K562 (cell line): ENCODE results near the gene ZNF284. TPM values are rescaled to one million over a fixed set of nuclear protein-coding genes. Genes with fewer than 3 reads are reported as not detected.

ENCODE experiments used
- ARNT ChIP-seq, 2 experiments: fragments of 450-650 bp; IDR thresholded peaks; 2 replicates each; pipeline ENCODE4 v1.6.1; 2016; ENCODE audit warnings: mild to moderate bottlenecking in 1 of 2
- CREB1 ChIP-seq, 2 experiments: sonication (generic) in 1 of 2; formaldehyde crosslinking in 1 of 2; IDR thresholded peaks; 2 replicates each; pipeline versions ENCODE4 v1.6.1 to v1.8.0; 2012 to 2022; ENCODE audit warnings: inconsistent platforms in 1 of 2, mild to moderate bottlenecking in 1 of 2, missing genetic modification reagents in 1 of 2, moderate library complexity in 1 of 2
- EGR1 ChIP-seq: fragments of 450-650 bp; conservative IDR thresholded peaks from 2 replicates; pipeline ENCODE4 v1.6.1; 2017; ENCODE audit warnings: mild to moderate bottlenecking
- KLF6 ChIP-seq: fragments of 250-450 bp; sonication (Bioruptor Pico); IDR thresholded peaks from 2 replicates; pipeline ENCODE4 v1.4.0; 2020; ENCODE audit warnings: mild to moderate bottlenecking, moderate library complexity, borderline replicate concordance
- L3MBTL2 ChIP-seq: fragments of 450-650 bp; IDR thresholded peaks from 2 replicates; pipeline ENCODE4 v1.6.1; 2016; ENCODE audit warnings: mild to moderate bottlenecking, moderate library complexity
- MAZ ChIP-seq, 2 experiments: fragments of 450-650 bp in 1 of 2; sonication (generic) in 1 of 2; formaldehyde crosslinking; IDR thresholded peaks in 1 of 2; conservative IDR thresholded peaks in 1 of 2; 2 replicates each; pipeline versions ENCODE4 v1.4.0 to v1.5.0; 2020; ENCODE audit warnings: mild to moderate bottlenecking in 1 of 2, missing genetic modification reagents in 1 of 2
- MBD2 ChIP-seq: sonication (generic); IDR thresholded peaks from 2 replicates; pipeline ENCODE4 v1.6.1; 2016; ENCODE audit warnings: low read depth, borderline replicate concordance
- NR1H2 ChIP-seq: sonication (generic); formaldehyde crosslinking; IDR thresholded peaks from 2 replicates; pipeline ENCODE4 v1.4.0; 2020; ENCODE audit warnings: mild to moderate bottlenecking, missing genetic modification reagents
- PHF21A ChIP-seq: fragments of 450-650 bp; IDR thresholded peaks from 2 replicates; pipeline ENCODE4 v1.6.1; 2017; ENCODE audit warnings: low read depth, borderline replicate concordance
- TCFL5 ChIP-seq: fragments of 250-450 bp; sonication (Bioruptor Pico); conservative IDR thresholded peaks from 2 replicates; pipeline ENCODE4 v1.6.1; 2021; ENCODE audit warnings: mild to moderate bottlenecking, moderate library complexity, matching md5 sums
- TSC22D4 ChIP-seq: fragments of 450-650 bp; IDR thresholded peaks from 2 replicates; pipeline ENCODE4 v1.6.1; 2016; ENCODE audit warnings: missing genetic modification characterization, missing biosample characterization, control low read depth
- ZC3H11A ChIP-seq: IDR thresholded peaks from 2 replicates; pipeline ENCODE4 v1.6.1; 2012; ENCODE audit warnings: low read depth, low read length, improper control_type of control experiment
- ZNF445 ChIP-seq: fragments of 250-450 bp; sonication (Bioruptor Pico); IDR thresholded peaks from 2 replicates; pipeline ENCODE4 v1.4.0; 2020; ENCODE audit warnings: low read depth, mild to moderate bottlenecking, moderate library complexity
- ZNF696 ChIP-seq: fragments of 250-450 bp; sonication (Bioruptor Pico); conservative IDR thresholded peaks from 2 replicates; pipeline ENCODE4 v1.4.0; 2020; ENCODE audit warnings: mild to moderate bottlenecking, moderate library complexity
- polyA plus RNA-seq, 8 experiments: library from polyadenylated mRNA; depleted of rRNA in 4 of 8; stranded (reverse) in 5 of 8; unstranded in 3 of 8; fragments of >200 nt; fragmentation: Nextera tagmentation in 2 of 8; fragmentation: Illumina TruSeq in 1 of 8; extraction: Ambion mirVana in 2 of 8; extraction: Trizol in 1 of 8; gene quantifications; 2 replicates each; pipeline versions ENCODE4 v1.2.1 to v1.2.3, GENCODE V29; 2011 to 2014; ENCODE audit warnings: inconsistent platforms in 1 of 8, missing spikeins in 1 of 8
- total RNA-seq, 7 experiments: library from RNA; depleted of rRNA in 6 of 7; stranded (reverse); fragments of >200 nt in 6 of 7; fragmentation: Illumina TruSeq in 2 of 7; extraction: Trizol in 2 of 7; gene quantifications; 2 replicates each; pipeline versions ENCODE4 v1.2.1 to v1.2.3, GENCODE V29; 2011 to 2021; ENCODE audit warnings: low replicate concordance in 1 of 7
- TF ChIP-seq, protein P1 (sequence below): fragments of 450-650 bp; IDR thresholded peaks from 2 replicates; pipeline ENCODE4 v1.6.1; 2018; ENCODE audit warnings: mild to moderate bottlenecking, low read depth; ENCODE audit not compliant: partially characterized antibody
- TF ChIP-seq, protein P2 (sequence below): fragments of 450-650 bp; IDR thresholded peaks from 2 replicates; pipeline ENCODE4 v1.6.1; 2016; ENCODE audit warnings: low read depth, mild to moderate bottlenecking, moderate library complexity
- TF ChIP-seq, protein P3 (sequence below): conservative IDR thresholded peaks from 2 replicates; pipeline ENCODE4 v1.6.1; 2011; ENCODE audit warnings: low read depth, mild to moderate bottlenecking, low read length; ENCODE audit not compliant: control insufficient read depth
- TF ChIP-seq, protein P4 (sequence below): fragments of 450-650 bp; IDR thresholded peaks from 2 replicates; pipeline ENCODE4 v1.7.1; 2018; ENCODE audit warnings: mild to moderate bottlenecking, low read depth; ENCODE audit not compliant: partially characterized antibody
- TF ChIP-seq, protein P5 (sequence below), 2 experiments: fragments of 250-450 bp in 1 of 2; fragments of 450-650 bp in 1 of 2; sonication (Bioruptor Pico) in 1 of 2; IDR thresholded peaks; 2 replicates each; pipeline versions ENCODE4 v1.6.1 to v1.8.0; 2016 to 2021; ENCODE audit warnings: mild to moderate bottlenecking in 2 of 2, moderate library complexity in 2 of 2, missing compliant biosample characterization in 1 of 2, missing genetic modification characterization in 1 of 2

The ZNF284 gene
- total and polyA plus RNA-seq, 9 of the 15 experiments (the other 6 are each of a cell fraction or from before 2014, with no cell fraction given), result 0.07 to 0.24 (median 0.20) TPM

DNA sequence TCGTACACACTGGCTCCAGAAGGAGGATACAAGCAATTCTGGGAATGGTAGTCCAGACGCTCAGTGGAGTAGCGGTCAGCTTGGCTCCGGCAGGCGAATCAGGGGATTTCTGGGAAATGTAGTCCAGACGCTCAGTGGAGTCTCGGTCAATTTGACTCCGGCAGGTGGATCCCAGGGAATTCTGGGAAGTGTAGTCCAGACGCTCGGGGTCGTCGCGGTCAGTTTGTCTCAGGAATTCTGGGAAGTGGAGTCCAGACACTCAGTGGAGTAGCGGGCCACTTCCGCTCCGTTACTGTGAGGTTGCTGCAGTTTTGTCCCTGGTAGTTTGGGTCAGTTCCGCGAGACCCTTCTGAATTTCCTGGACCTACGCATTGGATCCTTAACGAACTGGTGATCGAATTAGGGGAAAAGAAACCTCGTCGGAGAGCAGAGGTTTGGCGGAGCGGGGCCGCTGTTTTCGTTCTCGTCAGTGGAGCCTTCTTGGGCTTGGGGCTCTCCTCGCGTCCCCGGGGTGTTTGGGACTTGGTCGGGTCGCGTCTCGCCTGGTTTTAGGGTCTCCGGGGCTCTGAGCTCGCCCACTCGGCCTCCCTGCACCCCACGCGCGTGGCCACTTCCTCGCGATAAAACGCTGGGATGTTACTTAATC, 41.3 kb downstream of the ZNF284 start, which contains the start of gene ZNF225 (continued):
- TF ChIP-seq MAZ (CRISPR knock-in tag; conservative IDR thresholded peaks at IDR 0.05 in 1 of 2, IDR thresholded peaks at IDR 0.05 in 1 of 2) (peak; percentile 28 to 29; a peak in 1 of 4 replicates), ZNF696 (CRISPR knock-in tag) (no peak), ZC3H11A (no peak), CREB1 (IDR thresholded peaks at IDR 0.05) (peak; percentile 72), CREB1 (CRISPR knock-in tag; IDR thresholded peaks at IDR 0.05) (peak; percentile 61), KLF6 (CRISPR knock-in tag) (peak; percentile 53; the same call in 1 of the 2 replicates), ZNF445 (CRISPR knock-in tag) (no peak), TSC22D4 (tag) (no peak), TCFL5 (CRISPR knock-in tag) (no peak), PHF21A (no peak), NR1H2 (no peak), EGR1 (no peak), ARNT (IDR thresholded peaks at IDR 0.05) (no peak), MBD2 (peak; percentile 88), L3MBTL2 (peak; percentile 54)
- TF ChIP-seq, protein P1, sequence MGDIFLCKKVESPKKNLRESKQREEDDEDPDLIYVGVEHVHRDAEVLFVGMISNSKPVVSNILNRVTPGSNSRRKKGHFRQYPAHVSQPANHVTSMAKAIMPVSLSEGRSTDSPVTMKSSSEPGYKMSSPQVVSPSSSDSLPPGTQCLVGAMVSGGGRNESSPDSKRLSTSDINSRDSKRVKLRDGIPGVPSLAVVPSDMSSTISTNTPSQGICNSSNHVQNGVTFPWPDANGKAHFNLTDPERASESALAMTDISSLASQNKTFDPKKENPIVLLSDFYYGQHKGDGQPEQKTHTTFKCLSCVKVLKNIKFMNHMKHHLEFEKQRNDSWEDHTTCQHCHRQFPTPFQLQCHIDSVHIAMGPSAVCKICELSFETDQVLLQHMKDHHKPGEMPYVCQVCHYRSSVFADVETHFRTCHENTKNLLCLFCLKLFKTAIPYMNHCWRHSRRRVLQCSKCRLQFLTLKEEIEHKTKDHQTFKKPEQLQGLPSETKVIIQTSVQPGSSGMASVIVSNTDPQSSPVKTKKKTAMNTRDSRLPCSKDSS, result no peak
- TF ChIP-seq, protein P2, sequence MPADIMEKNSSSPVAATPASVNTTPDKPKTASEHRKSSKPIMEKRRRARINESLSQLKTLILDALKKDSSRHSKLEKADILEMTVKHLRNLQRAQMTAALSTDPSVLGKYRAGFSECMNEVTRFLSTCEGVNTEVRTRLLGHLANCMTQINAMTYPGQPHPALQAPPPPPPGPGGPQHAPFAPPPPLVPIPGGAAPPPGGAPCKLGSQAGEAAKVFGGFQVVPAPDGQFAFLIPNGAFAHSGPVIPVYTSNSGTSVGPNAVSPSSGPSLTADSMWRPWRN, result no peak
- TF ChIP-seq, protein P3, sequence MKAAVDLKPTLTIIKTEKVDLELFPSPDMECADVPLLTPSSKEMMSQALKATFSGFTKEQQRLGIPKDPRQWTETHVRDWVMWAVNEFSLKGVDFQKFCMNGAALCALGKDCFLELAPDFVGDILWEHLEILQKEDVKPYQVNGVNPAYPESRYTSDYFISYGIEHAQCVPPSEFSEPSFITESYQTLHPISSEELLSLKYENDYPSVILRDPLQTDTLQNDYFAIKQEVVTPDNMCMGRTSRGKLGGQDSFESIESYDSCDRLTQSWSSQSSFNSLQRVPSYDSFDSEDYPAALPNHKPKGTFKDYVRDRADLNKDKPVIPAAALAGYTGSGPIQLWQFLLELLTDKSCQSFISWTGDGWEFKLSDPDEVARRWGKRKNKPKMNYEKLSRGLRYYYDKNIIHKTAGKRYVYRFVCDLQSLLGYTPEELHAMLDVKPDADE, result peak; percentile 99
- TF ChIP-seq, protein P4, sequence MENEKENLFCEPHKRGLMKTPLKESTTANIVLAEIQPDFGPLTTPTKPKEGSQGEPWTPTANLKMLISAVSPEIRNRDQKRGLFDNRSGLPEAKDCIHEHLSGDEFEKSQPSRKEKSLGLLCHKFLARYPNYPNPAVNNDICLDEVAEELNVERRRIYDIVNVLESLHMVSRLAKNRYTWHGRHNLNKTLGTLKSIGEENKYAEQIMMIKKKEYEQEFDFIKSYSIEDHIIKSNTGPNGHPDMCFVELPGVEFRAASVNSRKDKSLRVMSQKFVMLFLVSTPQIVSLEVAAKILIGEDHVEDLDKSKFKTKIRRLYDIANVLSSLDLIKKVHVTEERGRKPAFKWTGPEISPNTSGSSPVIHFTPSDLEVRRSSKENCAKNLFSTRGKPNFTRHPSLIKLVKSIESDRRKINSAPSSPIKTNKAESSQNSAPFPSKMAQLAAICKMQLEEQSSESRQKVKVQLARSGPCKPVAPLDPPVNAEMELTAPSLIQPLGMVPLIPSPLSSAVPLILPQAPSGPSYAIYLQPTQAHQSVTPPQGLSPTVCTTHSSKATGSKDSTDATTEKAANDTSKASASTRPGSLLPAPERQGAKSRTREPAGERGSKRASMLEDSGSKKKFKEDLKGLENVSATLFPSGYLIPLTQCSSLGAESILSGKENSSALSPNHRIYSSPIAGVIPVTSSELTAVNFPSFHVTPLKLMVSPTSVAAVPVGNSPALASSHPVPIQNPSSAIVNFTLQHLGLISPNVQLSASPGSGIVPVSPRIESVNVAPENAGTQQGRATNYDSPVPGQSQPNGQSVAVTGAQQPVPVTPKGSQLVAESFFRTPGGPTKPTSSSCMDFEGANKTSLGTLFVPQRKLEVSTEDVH, result peak; percentile 7
- TF ChIP-seq, protein P5, sequence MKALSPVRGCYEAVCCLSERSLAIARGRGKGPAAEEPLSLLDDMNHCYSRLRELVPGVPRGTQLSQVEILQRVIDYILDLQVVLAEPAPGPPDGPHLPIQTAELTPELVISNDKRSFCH (CRISPR knock-in tag; IDR thresholded peaks at IDR 0.05), result no peak
- TF ChIP-seq, protein P5 (tag; IDR thresholded peaks at IDR 0.05), result no peak
